Stimulated activated CD4-positive, alpha-beta T cell treated with anti-CD3 and anti-CD28 coated beads, Interleukin-4, amount 100 ng/mL, for 4 hours (primary cell): ENCODE data around the gene CDH23.

ENCODE experiments used
- DNase-seq, 2 experiments: peaks; one replicate each; pipeline ENCODE4 v3.0.0-alpha.2; 2020

Gene CDH23

GRCh38 chr10:71715026-71715425 is 318.3 kb downstream of the CDH23 start:
- no peak for DNase-seq

DNA sequence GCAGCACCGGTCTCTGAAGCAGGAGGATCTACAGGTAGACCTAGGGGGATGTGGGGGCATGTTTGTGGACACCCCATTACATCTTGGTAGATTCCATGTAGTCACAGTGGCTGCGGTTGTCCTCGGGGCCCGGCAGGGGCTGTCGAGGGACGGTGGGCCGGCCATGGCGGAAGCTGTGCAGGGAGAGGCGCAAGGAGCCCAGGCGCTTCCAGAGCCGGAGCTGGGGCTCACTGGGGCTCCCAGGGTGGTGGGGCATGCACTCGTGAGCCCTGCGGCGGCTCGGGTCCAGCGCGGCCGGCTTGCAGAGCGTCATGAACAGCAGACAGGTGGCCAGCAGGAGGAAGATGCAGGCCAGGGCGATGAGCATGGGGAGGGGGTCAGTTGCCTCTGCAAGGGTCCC is 319.1 kb downstream of the CDH23 start:
- no peak for DNase-seq

GRCh38 chr10:71716426-71716825 is 319.7 kb downstream of the CDH23 start:
- no peak for DNase-seq

GRCh38 chr10:71717056-71717455 is 320.3 kb downstream of the CDH23 start:
- DNase-seq = no peak

GRCh38 chr10:71717551-71717951 is 320.8 kb downstream of the CDH23 start:
- no peak for DNase-seq

GRCh38 chr10:71718165-71718698 is 321.5 kb downstream of the CDH23 start:
- no peak for DNase-seq

DNA sequence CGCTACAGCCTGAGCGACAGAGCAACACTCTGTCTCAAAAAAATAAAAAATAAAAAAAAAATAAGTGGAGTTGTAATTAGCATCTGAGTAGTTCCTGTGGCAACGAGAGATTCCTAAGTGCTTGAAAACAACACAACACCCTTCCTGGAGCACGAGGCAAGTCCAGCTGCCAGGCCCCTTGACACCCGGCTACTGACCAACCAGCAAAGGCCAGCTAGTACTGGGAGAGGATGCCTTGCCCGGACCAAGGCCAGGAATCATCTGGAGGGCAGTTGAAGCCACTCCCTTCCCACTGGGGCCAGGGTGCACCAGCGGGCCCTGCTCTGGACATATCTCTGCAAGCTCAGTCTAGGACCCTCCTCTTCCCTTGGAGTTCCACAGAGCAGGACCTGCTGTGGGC is 322.3 kb downstream of the CDH23 start:
- no peak for DNase-seq

- DNase-seq = no peak
Observed at GRCh38 chr10:71719464-71720201, 322.9 kb downstream of the CDH23 start, which contains the start of gene C10orf105. Gene C10orf105, minus strand, starts transcription at chr10:71719778. Its CDS starts 3,441 bp downstream, at chr10:71716337.

DNA sequence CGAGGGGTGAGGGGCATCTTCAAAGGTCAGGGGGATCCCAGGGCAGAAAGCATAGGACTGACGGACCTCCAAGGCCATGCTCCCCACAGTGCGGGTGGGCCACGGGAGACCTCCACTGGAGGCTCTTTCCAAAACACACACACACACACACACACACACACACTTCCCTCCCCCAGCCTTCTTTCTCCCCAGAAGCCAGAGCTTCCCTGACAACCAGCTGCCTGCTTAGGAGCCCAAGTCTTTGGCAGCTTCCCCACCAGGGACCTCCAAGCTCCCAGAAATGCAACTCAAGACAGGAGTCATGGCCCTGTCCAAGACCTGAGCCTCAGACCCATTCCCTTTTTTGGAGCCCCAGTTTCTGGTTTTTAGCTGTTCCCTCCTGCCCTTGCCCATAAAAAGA is 323.6 kb downstream of the CDH23 start:
- DNase-seq = no peak

- DNase-seq = no peak
Observed at GRCh38 chr10:71721313-71721712, 324.6 kb downstream of the CDH23 start.

DNA sequence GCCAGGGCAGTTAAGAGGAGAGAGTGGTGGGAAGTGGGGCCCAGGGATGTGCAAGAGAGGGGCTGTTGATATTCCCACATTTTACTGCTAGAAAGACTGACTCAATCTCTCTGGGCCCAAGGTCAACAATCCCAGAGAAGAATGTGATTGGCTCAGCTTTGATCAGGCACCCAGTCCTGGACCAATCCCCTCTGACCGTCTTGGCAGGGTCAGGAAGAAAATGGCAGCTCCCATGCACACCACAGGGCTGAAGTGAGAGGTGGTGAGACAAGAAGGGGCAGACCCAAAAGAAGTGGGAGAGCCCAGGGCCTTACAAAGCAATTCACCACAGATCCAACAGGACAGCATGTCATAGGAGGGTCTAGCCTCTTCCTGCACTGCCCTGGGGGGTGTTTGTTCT is 326.1 kb downstream of the CDH23 start:
- no peak for DNase-seq

GRCh38 chr10:71723311-71723710 is 326.6 kb downstream of the CDH23 start:
- DNase-seq = no peak

- no peak for DNase-seq
Observed at GRCh38 chr10:71724539-71724938, 327.8 kb downstream of the CDH23 start.

- no peak for DNase-seq
Observed at GRCh38 chr10:71725249-71725648, 328.5 kb downstream of the CDH23 start.

DNA sequence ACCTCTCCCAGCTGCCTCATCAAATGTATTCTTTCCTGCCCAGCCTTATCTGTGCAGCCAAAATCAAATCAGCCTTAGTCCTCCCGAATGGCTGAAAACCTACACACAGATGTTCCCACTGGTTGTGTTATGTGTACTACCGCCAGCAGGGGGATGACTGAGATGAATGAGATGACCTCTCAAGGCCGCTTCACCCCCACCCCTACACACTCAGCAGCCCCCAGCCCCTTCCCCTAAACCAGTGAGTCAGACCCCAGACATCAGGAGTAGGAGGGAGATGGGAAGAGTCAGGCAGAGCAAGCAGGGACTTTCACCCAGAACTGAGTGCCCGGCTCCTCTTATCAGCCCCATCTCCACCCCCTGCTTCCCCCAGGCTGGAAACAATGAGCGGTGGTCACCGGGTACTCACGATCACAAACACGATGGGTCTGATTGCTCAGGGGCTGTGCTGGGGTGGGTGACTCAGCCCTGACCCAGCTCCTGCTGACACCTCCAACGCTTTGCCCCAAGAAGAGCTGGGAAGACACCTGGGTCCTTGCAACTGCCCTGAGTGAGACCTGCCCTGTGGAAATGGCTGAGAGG is 329.4 kb downstream of the CDH23 start:
- peak; percentile 71 to 93 for DNase-seq

DNA sequence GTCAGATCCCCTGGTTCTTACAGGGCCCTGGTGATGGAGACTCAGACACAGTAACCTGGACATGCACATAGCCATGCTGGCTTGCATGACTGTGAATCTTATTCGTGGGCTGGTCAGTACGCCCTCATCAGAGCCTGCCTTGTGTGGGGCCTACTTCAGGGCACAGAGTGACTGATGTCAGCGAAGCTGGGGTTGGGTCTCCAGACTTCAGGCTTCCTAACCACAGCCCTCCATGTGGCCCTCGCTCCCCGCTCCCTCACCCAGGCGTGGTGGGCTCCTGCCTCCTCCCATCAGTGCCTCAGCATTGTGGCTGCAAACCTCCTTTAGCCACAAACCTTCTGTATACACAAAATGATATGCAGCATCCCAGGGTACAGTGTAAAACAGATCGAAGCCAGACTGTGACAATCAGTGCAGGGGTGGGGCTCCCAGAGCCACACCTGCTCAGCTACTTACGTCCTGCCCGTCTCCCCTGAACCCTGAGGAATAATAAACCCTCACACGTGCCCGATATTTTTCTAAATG is 329.9 kb downstream of the CDH23 start:
- peak in 1 of 2 experiments; percentile 44 for DNase-seq

DNA sequence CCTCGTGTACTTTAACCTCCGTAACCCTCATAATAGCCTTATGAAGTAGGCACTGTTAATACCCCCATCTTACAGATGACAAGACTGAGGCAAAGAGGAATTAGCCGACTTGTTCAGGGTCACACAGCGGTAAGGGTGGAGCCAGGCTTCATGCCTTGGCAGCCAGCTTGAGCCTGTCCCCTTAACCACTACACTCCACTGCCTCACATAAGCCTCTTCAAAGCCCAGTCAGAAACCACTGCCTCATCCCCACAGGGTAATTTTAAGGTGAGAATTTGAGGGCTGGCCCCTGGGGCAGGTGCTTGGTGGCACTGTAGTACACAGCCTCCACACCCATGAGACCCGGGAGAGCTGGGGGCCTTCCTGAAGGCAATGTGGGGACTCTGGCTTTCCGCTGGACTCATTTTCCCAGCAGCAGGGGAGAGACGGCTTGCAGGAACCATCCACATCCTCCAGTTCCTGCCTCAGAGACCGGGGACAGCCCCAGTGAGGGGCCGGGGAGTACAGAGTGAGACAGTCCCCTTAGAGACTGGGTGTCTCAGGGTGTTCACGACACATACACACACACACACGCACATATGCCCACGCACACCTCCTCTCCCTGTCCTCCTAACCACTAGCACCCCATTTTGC is 330.5 kb downstream of the CDH23 start:
- DNase-seq = peak; percentile 55 to 81

- peak in 1 of 2 experiments; percentile 51 for DNase-seq
Observed at GRCh38 chr10:71727738-71728737, 331.3 kb downstream of the CDH23 start.

- DNase-seq = no peak
Observed at GRCh38 chr10:71729161-71729636, 332.5 kb downstream of the CDH23 start.

DNA sequence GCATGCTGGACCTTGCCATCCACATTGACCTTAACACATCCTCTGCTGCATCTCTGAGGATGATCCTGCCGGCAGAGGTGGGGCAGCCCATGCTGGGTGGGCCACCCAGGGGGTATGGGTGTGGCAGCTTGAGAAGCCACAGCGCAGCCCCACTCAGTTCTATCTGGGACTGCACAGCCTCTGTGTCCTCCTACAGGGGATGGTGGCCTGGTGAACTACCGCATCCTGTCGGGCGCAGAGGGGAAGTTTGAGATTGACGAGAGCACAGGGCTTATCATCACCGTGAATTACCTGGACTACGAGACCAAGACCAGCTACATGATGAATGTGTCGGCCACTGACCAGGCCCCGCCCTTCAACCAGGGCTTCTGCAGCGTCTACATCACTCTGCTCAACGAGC is 335.1 kb downstream of the CDH23 start:
- DNase-seq = no peak

- no peak for DNase-seq
Observed at GRCh38 chr10:71734797-71735196, 338.1 kb downstream of the CDH23 start.
